B cell (primary cell): ENCODE measurements around the gene PTPMT1.

Source experiments
- CTCF ChIP-seq: fragments of 200-600 bp; IDR thresholded peaks from one replicate; pipeline ENCODE4 v1.8.0; 2022; ENCODE audit warnings: antibody characterized with exemption, mild to moderate bottlenecking
- EZH2 ChIP-seq: IDR thresholded peaks from 2 replicates; pipeline ENCODE4 v1.6.1; 2012; ENCODE audit warnings: borderline replicate concordance, low read depth, mild to moderate bottlenecking, moderate library complexity, low read length; ENCODE audit not compliant: insufficient read depth, poor library complexity, severe bottlenecking

- TF ChIP-seq CTCF = no peak
- no peak for TF ChIP-seq EZH2
Measured at GRCh38 chr11:47541070-47541469, 24.3 kb upstream of the PTPMT1 start.
